Stimulated activated CD4-positive, alpha-beta T cell treated with anti-CD3 and anti-CD28 coated beads, Interleukin-4, amount 100 ng/mL, for 24 hours (primary cell): ENCODE measurements around the gene DDX21.
"Not testable (repeated sequence)": the region's sequence is repeated elsewhere in the genome, so short reads cannot be mapped to it uniquely, and the experiment has no call there.

Source experiments
- DNase-seq: peaks from one replicate; pipeline ENCODE4 v3.0.0-alpha.2; 2020

Gene DDX21

DNA sequence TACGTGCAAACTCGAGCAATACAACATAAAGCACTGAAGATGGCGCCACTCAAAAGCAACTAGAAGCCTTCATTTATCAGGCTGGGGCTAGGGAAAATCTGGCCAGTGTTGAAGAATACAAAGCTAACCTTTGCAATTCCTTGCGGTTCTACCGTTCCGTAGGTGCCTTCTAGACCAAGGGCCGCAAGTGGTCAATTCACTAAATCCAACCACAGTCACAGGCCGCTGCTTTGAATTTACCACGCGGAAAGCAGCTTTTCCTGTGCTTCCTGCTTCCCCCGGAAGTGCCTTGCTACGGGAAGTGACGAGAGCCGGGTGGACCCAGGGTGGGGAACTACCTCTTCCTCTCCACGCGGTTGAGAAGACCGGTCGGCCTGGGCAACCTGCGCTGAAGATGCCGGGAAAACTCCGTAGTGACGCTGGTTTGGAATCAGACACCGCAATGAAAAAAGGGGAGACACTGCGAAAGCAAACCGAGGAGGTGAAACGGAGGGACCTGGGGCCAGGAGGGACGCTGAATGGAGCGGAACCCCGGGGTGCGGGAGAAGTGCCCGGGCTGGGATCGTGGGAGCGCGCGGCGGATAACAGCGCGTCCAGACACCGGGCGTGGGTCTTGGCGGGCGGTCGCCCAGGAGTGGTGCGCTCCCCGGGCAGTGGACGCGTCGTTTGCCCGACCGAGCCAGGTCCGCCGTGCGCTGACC is at the start of gene DDX21:
DDX21 (plus strand) TSS at position 339 of the 701 bp plus-strand sequence; CDS start at position 395, 56 bp downstream.
- DNase-seq: peak; percentile 92

DNA sequence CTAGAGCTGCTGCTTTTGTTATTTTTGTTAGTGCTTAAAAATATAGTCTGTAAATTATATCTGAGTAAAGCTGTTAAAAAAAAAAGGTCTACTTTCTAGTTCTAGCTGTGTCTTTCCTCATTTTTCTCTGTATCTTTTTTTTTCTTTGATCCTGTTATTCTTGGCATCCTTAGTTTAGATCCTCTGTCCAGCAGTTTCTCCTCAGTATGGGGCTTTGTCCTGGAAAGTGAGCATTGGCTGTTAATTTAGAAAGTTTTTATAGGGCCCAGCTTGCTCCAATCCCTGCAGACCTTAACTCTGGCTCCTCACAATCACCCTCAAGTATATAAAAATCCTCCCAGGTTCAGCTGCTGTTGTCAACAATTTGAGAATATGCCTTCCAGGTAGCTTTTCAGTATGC is 31.4 kb upstream of the DDX21 start:
- no peak for DNase-seq

GRCh38 chr10:68925489-68925888 is 30.5 kb upstream of the DDX21 start:
- DNase-seq: no peak

- not testable (repeated sequence) for DNase-seq
Measured at GRCh38 chr10:68929157-68929556, 26.8 kb upstream of the DDX21 start.

GRCh38 chr10:68929888-68930287 is 26.1 kb upstream of the DDX21 start:
- DNase-seq: not testable (repeated sequence)

- not testable (repeated sequence) for DNase-seq
Measured at GRCh38 chr10:68932860-68933259, 23.1 kb upstream of the DDX21 start.

DNA sequence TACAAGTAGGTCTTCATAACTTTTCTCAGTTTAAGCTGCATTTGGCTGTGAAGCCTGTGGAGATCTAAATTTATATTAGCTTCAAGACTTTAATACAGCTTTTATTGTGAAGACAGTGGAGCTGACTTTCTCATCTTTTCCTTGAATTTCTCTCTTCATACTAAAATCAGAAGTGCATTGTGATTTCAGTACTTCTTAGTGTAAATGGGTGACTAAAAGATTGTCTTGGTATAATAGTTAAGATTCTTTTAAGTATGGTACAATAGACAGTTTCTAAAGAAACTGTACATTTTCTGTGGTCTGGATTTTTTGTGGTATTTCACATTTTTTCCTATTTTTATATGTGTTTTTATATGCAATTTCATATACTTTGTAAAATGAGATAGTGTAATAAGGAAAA is 21.0 kb upstream of the DDX21 start:
- DNase-seq: no peak

GRCh38 chr10:68938117-68938516 is 17.9 kb upstream of the DDX21 start:
- DNase-seq: no peak

DNA sequence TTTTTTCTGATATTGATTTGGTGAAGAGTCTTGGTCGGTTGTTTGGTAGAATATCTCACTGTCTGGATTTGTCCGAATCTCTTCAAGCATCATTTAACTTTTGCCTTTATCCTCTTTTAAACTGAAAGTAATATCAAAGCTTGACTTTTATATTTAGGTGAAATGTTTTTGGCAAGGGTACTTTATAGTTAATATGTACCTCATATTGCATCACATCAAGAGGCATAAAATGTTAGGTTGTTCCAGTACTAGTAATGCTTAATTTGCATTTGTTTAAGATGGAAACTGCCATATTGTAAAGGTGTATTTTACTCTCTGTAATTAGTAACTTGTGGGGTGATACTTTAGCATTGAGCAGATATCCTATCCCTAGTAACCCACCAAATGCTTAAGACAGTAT is 17.1 kb upstream of the DDX21 start:
- no peak for DNase-seq

DNA sequence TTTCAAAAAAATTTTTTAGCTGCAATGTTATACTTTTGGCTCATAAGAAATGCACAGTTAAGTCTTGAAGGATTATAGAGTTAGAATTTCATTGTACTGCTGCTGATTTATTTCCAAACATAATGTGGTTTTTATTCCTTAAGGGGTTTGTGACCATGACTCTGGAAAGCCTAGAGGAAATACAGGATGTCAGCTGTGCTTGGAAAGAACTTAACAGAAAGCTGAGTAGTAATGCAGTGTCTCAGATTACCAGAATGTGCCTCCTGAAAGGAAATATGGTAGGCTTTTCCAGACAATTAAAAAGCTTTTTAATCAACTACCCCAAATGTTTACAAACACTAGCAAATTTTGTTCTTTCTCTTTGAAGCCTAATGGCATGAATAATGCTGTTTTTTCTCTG is 15.1 kb upstream of the DDX21 start:
- not testable (repeated sequence) for DNase-seq

DNA sequence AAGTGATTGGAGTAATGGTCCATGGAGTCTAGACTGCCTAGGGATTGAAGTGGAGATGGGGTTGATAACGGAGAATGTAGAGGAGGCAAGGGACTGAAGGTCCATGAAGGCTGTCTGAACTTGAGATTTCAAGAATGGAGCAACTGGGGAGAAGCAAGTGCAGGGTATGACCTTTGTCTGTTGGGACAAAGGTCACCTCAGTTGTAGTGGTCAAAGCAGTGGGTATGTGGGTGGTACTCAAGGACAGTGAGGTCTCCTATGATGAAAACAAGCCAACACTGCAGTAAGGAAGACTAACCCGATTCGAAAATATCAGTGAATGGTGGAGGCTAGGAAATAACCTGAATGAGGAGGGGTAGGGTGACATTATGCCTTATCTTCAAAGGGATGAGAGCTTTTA is 5.4 kb upstream of the DDX21 start:
- DNase-seq: no peak

DNA sequence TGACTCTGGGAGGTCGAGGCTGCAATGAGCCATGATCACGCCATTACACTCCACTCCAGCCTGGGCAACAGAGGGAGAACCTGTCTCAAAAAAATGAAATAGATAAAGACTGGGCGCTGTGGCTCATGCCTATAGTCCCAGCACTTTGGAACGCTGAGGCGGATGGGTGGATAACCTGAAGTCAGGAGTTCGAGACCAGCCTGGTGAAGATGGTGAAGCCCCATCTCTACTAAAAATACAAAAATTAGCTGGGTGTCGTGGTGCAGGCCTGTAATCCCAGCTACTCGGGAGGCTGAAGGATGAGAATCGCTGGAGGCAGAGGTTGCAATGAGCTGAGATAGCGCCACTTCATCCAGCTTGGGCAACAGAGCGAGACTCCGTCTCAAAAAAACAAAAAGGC is 1.1 kb upstream of the DDX21 start:
- no peak for DNase-seq

- DNase-seq: no peak
Measured at GRCh38 chr10:68955355-68955831, 577 bp upstream of the DDX21 start.

GRCh38 chr10:68957284-68957615 is 1.3 kb downstream of the DDX21 start:
- DNase-seq: no peak

- DNase-seq: no peak
Measured at GRCh38 chr10:68957654-68958053, 1.7 kb downstream of the DDX21 start.

DNA sequence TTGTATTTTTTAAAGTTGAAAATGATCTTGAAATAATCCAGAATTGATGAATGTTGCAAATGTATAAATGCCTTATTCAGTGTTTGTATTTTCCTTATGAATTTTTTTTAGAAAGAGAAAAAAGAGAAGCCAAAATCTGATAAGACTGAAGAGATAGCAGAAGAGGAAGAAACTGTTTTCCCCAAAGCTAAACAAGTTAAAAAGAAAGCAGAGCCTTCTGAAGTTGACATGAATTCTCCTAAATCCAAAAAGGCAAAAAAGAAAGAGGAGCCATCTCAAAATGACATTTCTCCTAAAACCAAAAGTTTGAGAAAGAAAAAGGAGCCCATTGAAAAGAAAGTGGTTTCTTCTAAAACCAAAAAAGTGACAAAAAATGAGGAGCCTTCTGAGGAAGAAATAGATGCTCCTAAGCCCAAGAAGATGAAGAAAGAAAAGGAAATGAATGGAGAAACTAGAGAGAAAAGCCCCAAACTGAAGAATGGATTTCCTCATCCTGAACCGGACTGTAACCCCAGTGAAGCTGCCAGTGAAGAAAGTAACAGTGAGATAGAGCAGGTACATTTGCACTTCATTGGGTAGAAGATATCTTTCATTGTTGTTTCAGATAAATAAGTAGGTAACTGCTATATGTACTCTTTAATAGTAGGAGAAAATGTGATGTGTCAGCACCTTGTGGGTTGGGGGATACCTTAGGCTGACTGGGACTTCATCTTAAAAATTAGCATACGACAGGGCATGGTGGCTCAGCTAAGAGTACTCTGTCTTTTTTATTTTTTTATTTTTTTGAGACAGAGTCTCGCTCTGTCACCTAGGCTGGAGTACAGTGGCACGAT is 3.9 kb downstream of the DDX21 start:
- no peak for DNase-seq

- no peak for DNase-seq
Measured at GRCh38 chr10:68963151-68963550, 7.2 kb downstream of the DDX21 start.

GRCh38 chr10:68973975-68974374 is 18.0 kb downstream of the DDX21 start:
- DNase-seq: no peak

DNA sequence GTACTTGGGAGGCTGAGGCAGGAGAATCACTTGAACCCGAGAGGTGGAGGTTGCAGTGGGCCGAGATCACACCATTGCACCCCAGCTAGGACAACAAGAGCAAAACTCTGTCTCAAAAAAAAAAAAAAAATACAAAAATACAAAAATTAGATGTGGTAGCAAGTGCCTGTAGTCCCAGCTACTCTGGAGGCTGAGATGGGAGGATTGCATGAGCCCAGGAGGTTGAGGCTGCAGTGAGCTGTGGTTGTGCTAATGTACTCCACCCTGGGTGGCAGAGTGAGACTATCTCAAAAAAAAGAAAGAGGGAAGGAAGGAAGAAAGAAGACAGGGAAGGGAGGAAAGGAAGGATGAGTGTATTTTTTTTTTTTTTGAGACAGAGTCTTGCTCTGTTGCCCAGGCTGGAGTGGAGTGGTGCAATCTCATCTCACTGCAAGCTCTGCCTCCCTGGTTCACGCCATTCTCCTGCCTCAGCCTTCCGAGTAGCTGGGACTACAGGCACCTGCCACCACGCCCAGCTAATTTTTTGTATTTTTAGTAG is 20.0 kb downstream of the DDX21 start:
- DNase-seq: not testable (repeated sequence)

DNA sequence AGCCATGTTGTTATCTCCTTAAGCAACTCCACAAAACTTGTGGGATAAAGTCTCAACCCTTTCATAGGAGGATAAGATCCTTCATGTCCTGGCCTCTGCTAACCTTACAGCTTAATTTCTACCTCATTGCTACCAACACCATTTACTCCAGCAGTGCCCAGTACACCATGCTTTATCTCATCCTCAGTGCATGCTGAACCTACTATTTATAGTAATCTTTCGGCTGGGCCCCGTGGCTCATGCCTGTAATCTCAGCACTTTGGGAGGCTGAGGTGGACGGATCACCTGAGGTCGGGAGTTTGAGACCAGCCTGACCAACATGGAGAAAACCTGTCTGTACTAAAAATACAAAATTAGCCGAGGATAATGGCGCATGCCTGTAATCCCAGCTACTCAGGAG is 23.8 kb downstream of the DDX21 start:
- not testable (repeated sequence) for DNase-seq

DNA sequence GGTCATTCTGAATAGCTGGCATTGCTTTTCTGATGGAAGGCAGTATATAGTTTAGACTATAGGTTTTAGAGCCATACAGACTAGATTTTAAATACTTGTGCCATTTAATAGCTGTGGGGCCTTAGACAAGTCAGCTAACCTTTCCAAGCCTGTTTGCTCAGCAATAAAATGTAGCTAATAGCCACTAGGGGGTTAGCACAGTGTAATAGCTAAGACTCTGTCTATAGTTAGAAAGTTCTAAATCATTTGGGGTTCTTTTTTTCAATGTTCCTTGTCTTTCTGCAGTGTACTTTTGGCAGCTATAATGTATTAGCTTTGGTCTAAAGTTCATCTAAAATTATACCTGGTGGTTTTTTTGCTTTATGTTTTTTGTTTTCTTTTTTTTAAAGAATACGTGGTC is 25.1 kb downstream of the DDX21 start:
- DNase-seq: no peak

DNA sequence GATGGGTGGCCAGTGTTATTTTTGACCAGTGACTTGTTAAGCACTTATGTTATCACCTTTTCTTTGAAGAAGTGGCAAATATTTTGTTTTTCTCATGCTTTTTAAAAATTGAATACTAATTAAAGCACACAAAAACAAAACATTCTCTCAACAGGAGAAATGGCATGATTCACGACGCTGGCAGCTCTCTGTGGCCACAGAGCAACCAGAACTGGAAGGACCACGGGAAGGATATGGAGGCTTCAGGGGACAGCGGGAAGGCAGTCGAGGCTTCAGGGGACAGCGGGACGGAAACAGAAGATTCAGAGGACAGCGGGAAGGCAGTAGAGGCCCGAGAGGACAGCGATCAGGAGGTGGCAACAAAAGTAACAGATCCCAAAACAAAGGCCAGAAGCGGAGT is 26.4 kb downstream of the DDX21 start:
- DNase-seq: no peak

DNA sequence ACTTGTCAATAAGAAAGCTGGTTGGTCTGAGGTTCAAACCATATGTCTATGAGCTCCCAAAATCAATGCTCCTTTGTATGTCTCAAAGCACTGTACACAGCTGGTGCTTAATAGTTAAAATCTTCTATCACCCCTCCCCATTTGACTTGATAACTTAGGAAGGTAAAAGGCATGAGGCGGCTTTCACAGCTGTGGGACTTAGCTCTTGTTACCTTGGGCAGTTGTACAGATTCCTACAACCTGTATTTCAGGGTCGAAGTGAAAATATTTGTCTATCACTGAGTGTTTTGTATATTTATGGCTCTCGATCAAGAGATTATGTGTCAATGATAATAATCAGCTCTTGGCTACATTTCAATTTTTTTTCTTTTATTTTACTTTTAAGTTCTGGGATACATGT is 31.6 kb downstream of the DDX21 start:
- DNase-seq: no peak
